Activated CD4-positive, alpha-beta T cell treated with anti-CD3 and anti-CD28 coated beads, Interleukin-2, amount 50 U/mL, for 48 hours (primary cell): ENCODE measurements around the gene DCDC1.

Experiments used
- DNase-seq, 2 experiments: peaks; one replicate each; pipeline ENCODE4 v3.0.0-alpha.2; 2020

Gene DCDC1

GRCh38 chr11:30893318-30893717 is 476.2 kb downstream of the DCDC1 start:
- DNase-seq, result no peak

GRCh38 chr11:30889143-30889794 is 480.3 kb downstream of the DCDC1 start:
- no peak for DNase-seq

GRCh38 chr11:30879322-30880005 is 490.1 kb downstream of the DCDC1 start:
- no peak for DNase-seq

GRCh38 chr11:30878400-30878799 is 491.1 kb downstream of the DCDC1 start:
- no peak for DNase-seq

GRCh38 chr11:30876663-30877396 is 492.7 kb downstream of the DCDC1 start:
- no peak for DNase-seq

- DNase-seq, result no peak
Measured at GRCh38 chr11:30876228-30876627, 493.3 kb downstream of the DCDC1 start.

- DNase-seq, result no peak
Measured at GRCh38 chr11:30875806-30876205, 493.7 kb downstream of the DCDC1 start.

GRCh38 chr11:30873924-30874610 is 495.5 kb downstream of the DCDC1 start:
- DNase-seq, result no peak

- DNase-seq, result no peak
Measured at GRCh38 chr11:30868626-30869081, 500.9 kb downstream of the DCDC1 start.

GRCh38 chr11:30863209-30863608 is 506.3 kb downstream of the DCDC1 start:
- DNase-seq, result no peak

- DNase-seq, result no peak
Measured at GRCh38 chr11:30861531-30861930, 508.0 kb downstream of the DCDC1 start.

- DNase-seq, result no peak
Measured at GRCh38 chr11:30861064-30861463, 508.5 kb downstream of the DCDC1 start.

GRCh38 chr11:30860146-30860545 is 509.4 kb downstream of the DCDC1 start:
- no peak for DNase-seq

GRCh38 chr11:30859669-30860068 is 509.9 kb downstream of the DCDC1 start:
- DNase-seq, result no peak

GRCh38 chr11:30855383-30856006 is 514.0 kb downstream of the DCDC1 start:
- DNase-seq, result no peak

GRCh38 chr11:30853439-30853838 is 516.1 kb downstream of the DCDC1 start:
- no peak for DNase-seq

GRCh38 chr11:30852645-30853044 is 516.9 kb downstream of the DCDC1 start:
- no peak for DNase-seq

GRCh38 chr11:30852091-30852490 is 517.4 kb downstream of the DCDC1 start:
- DNase-seq, result no peak

- no peak for DNase-seq
Measured at GRCh38 chr11:30837252-30837651, 532.3 kb downstream of the DCDC1 start.

- DNase-seq, result no peak
Measured at GRCh38 chr11:30832831-30833230, 536.7 kb downstream of the DCDC1 start.

- DNase-seq, result no peak
Measured at GRCh38 chr11:30830681-30831080, 538.9 kb downstream of the DCDC1 start.

GRCh38 chr11:30826911-30827310 is 542.6 kb downstream of the DCDC1 start:
- DNase-seq, result no peak

GRCh38 chr11:30825723-30826122 is 543.8 kb downstream of the DCDC1 start:
- no peak for DNase-seq
